Mucosa of gallbladder (tissue), 1 donor: ENCODE data around the gene CCDC181. TPM values are rescaled to one million over a fixed set of nuclear protein-coding genes. Genes with fewer than 3 reads are reported as not detected.

Experiments
- total RNA-seq: library from RNA; stranded (reverse); gene quantifications from one replicate; pipeline ENCODE4 v1.2.1, GENCODE V29; 2021
- donor health status: DM: no; HTN: no; CAD: no.

The CCDC181 gene
- total RNA-seq, 1 donor from 2014 or later: 5.6 TPM

Other genes with a start within 250 kb of the CCDC181 start
- gene NME7, start 59.7 kb downstream of the CCDC181 start, total RNA-seq: 18.0 TPM
- 32.0 TPM for gene BLZF1, start 59.3 kb downstream of the CCDC181 start, total RNA-seq
- 29.0 TPM for gene SLC19A2, start 58.5 kb upstream of the CCDC181 start, total RNA-seq
- 154 TPM for gene F5, start 159.0 kb upstream of the CCDC181 start, total RNA-seq
- 12.6 TPM for gene SELP, start 202.7 kb upstream of the CCDC181 start, total RNA-seq